Parathyroid adenoma (tissue), 2 donors: ENCODE measurements around the gene VAV3.

Experiments
- H2AFZ ChIP-seq: fragments of 300-600 bp; sonication (generic); one replicate; pipeline ENCODE4 v1.7.0; 2017; ENCODE audit warnings: antibody characterized with exemption, mild to moderate bottlenecking
- H3K27ac ChIP-seq: fragments of 300-600 bp; sonication (generic); one replicate; pipeline ENCODE4 v1.7.0; 2017
- H3K27me3 ChIP-seq: fragments of 300-600 bp; sonication (generic); one replicate; pipeline ENCODE4 v1.7.0; 2017; ENCODE audit warnings: low read length; ENCODE audit not compliant: control insufficient read depth, insufficient read depth
- H3K36me3 ChIP-seq: fragments of 300-600 bp; sonication (generic); one replicate; pipeline ENCODE4 v1.7.0; 2017; ENCODE audit warnings: low read length; ENCODE audit not compliant: control insufficient read depth, insufficient read depth
- H3K4me1 ChIP-seq: fragments of 300-600 bp; sonication (generic); one replicate; pipeline ENCODE4 v1.7.0; 2017; ENCODE audit warnings: control low read depth
- H3K4me2 ChIP-seq: fragments of 300-600 bp; sonication (generic); one replicate; pipeline ENCODE4 v1.7.0; 2017; ENCODE audit warnings: low read length
- H3K4me3 ChIP-seq: fragments of 300-600 bp; sonication (generic); one replicate; pipeline ENCODE4 v1.7.0; 2017; ENCODE audit warnings: low read depth, low read length
- H3K79me2 ChIP-seq: fragments of 300-600 bp; sonication (generic); one replicate; pipeline ENCODE4 v1.7.0; 2017; ENCODE audit warnings: control low read depth
- H3K9ac ChIP-seq: fragments of 300-600 bp; sonication (generic); one replicate; pipeline ENCODE4 v1.7.0; 2017; ENCODE audit warnings: mild to moderate bottlenecking
- H3K9me3 ChIP-seq: fragments of 300-600 bp; sonication (generic); one replicate; pipeline ENCODE4 v1.7.0; 2017; ENCODE audit warnings: low read length; ENCODE audit not compliant: control insufficient read depth
- TF ChIP-seq, protein P1 (sequence below): fragments of 300-600 bp; sonication (generic); IDR thresholded peaks from one replicate; pipeline ENCODE4 v1.7.0; 2017; ENCODE audit warnings: antibody characterized with exemption, mild to moderate bottlenecking
- donor health status: primary hyperparathyroidism.

VAV3 gene

DNA sequence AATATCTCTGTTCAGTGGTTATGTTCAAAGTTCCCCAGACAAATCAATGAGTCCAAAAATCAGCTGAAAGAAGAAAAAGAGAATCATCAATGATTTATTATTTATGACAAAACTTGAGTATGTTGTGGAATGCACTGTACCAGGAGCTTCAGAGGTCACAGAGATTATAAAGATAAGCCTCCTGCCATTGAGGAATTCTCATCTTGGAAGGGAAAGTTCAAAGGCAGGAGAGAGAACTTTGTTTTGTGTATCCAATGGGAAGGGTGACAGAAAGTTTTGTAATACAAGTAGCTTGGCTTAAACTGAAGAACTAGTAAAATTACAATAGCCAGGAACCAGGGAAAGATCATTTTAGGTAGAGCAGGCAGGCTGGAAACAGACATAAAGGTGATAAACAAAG, 367.7 kb downstream of the VAV3 start:
- H3K27ac ChIP-seq: no peak overlapping the region
- H3K4me3 ChIP-seq: no peak overlapping the region
- no peak overlapping the region for H2AFZ ChIP-seq
- no peaks in the 10 kb centered on the region for H3K9me3 ChIP-seq
- H3K4me2 ChIP-seq: no peak overlapping the region
- H3K4me1 ChIP-seq: no peaks in the 10 kb centered on the region
- TF ChIP-seq, protein P1, sequence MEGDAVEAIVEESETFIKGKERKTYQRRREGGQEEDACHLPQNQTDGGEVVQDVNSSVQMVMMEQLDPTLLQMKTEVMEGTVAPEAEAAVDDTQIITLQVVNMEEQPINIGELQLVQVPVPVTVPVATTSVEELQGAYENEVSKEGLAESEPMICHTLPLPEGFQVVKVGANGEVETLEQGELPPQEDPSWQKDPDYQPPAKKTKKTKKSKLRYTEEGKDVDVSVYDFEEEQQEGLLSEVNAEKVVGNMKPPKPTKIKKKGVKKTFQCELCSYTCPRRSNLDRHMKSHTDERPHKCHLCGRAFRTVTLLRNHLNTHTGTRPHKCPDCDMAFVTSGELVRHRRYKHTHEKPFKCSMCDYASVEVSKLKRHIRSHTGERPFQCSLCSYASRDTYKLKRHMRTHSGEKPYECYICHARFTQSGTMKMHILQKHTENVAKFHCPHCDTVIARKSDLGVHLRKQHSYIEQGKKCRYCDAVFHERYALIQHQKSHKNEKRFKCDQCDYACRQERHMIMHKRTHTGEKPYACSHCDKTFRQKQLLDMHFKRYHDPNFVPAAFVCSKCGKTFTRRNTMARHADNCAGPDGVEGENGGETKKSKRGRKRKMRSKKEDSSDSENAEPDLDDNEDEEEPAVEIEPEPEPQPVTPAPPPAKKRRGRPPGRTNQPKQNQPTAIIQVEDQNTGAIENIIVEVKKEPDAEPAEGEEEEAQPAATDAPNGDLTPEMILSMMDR: no peak
- no peaks in the 10 kb centered on the region for H3K79me2 ChIP-seq
- no peaks in the 10 kb centered on the region for H3K36me3 ChIP-seq
- H3K27me3 ChIP-seq: no peaks in the 10 kb centered on the region
- no peak overlapping the region for H3K9ac ChIP-seq

DNA sequence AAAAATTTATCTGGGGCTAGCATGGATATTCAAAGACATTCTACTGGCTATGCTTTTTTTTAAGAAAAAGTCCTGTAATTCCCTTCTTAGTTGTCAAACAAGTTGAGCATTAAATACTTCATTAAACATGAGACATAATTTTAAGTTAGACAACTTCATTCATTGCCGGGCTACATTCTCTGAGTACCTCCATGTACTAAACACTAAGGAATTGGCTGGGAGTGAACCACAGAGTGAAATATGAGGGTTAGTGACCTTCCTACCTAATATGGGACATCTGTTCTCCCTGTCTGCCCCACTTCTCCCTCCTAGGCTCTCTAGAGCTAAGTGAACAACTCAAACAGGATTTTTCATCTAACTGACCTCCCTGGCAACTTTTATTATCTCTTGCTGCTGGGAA, 370.4 kb downstream of the VAV3 start:
- no peaks in the 10 kb centered on the region for H3K36me3 ChIP-seq
- no peak overlapping the region for H2AFZ ChIP-seq
- no peaks in the 10 kb centered on the region for H3K27me3 ChIP-seq
- no peak overlapping the region for H3K4me3 ChIP-seq
- no peak overlapping the region for H3K27ac ChIP-seq
- no peak overlapping the region for H3K4me2 ChIP-seq
- H3K4me1 ChIP-seq: no peaks in the 10 kb centered on the region
- no peak overlapping the region for H3K9ac ChIP-seq
- no peaks in the 10 kb centered on the region for H3K79me2 ChIP-seq
- H3K9me3 ChIP-seq: no peaks in the 10 kb centered on the region
- TF ChIP-seq, protein P1: no peak

DNA sequence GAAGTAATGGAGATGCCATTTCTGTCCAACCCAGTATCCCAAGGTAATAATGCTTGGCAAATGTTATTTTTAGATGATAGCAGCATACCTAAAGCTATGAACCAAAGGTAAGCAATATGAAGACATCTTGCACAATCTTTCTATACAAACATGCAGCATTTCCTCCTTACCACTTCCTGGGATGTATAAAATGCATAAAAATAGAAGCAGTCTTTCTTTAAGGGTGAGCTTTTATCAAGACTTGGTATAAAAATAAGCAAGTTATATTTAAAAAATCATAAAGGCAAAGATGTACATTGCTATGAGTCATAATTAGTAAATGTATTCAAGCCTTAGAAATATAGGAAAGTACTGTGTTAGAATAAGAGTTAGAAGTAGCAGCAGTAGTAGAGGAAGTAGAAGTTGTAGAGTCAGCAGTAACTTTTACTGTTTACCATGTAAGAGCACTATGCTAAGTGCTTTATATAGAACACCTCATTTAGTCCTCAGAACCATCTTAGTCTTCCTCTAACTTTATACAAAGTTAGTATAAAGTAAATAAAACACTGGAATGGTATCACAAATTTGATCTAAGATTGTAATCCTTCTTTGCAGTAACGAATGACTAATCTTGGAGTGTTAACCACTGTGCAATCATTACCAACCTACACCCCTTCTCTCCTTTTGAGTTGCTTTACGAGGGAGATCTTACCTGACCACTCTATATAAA, 371.3 kb downstream of the VAV3 start:
- no peaks in the 10 kb centered on the region for H3K79me2 ChIP-seq
- H3K4me3 ChIP-seq: no peak overlapping the region
- H3K27ac ChIP-seq: no peak overlapping the region
- no peaks in the 10 kb centered on the region for H3K36me3 ChIP-seq
- H3K9ac ChIP-seq: no peak overlapping the region
- TF ChIP-seq, protein P1: no peak
- H3K9me3 ChIP-seq: no peaks in the 10 kb centered on the region
- no peak overlapping the region for H3K4me2 ChIP-seq
- no peak overlapping the region for H2AFZ ChIP-seq
- no peaks in the 10 kb centered on the region for H3K27me3 ChIP-seq
- H3K4me1 ChIP-seq: no peaks in the 10 kb centered on the region

DNA sequence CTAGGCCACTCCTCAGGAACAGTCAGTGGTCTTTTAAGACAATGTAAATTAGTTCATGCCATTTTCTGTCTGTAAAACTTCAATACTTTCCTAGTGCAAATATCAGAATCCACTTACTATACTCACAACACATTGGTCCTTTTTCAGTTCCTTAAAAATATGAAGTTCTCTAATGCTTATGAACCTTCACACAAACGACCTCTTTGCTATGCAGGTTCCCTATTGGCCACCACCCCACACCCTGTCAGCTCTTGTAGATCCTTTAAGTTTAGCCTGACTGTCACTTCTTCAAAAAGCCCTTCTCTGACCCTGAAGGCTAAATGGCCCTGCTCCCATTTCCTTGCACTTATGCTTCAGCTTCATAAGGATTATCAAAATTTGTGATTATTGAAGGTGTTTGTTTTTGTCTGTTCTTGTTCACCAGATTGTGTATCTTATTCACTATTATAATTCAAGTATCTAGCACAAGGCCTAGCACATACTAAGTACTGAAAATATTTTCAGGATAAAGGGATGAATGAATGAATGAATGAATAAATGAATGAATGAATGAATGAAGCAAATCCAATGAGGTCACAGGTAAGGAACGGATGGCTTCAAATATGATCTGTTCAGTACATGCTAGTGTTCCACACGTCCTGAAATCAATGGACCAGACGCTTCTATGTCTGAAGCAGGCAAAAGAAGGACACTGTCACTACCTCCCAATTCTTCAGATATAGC, 373.9 kb downstream of the VAV3 start:
- Histone ChIP-seq H3K4me1 (no peaks in the 10 kb centered on the region), H3K79me2 (no peaks in the 10 kb centered on the region), H3K9me3 (no peaks in the 10 kb centered on the region), H3K9ac (no peak overlapping the region), H3K36me3 (no peaks in the 10 kb centered on the region), H3K4me2 (no peak overlapping the region), H3K27me3 (no peaks in the 10 kb centered on the region), H2AFZ (no peak overlapping the region), H3K4me3 (no peak overlapping the region), H3K27ac (no peak overlapping the region)
- TF ChIP-seq, protein P1: no peak
